ACHN (cell line): ENCODE results near the gene TBC1D10B.
A peak's percentile ranks its signal among the peaks of the same experiment; 100 is the strongest.

ENCODE experiments used
- DNase-seq: peaks from one replicate; pipeline ENCODE4 v3.0.0-alpha.2; 2015
- in situ Hi-C: cut with HindIII; loops from 2 replicates; pipeline ENCODE4 v1.10.0; 2017; ENCODE audit warnings: low sequenced_read_pairs, low pct_ligation_motif_present, low pct_unique_long_range_greater_than_20kb

TBC1D10B gene

GRCh38 chr16:30358577-30358936, 11.7 kb downstream of the TBC1D10B start:
- in situ Hi-C loops = no loop called here
- DNase-seq = no peak

- no peak for DNase-seq
- in situ Hi-C loops = no loop called here
Observed at GRCh38 chr16:30357715-30358576, 12.3 kb downstream of the TBC1D10B start.

GRCh38 chr16:30357085-30357714, 13.1 kb downstream of the TBC1D10B start:
- no peak for DNase-seq
- in situ Hi-C loops = no loop called here

DNA sequence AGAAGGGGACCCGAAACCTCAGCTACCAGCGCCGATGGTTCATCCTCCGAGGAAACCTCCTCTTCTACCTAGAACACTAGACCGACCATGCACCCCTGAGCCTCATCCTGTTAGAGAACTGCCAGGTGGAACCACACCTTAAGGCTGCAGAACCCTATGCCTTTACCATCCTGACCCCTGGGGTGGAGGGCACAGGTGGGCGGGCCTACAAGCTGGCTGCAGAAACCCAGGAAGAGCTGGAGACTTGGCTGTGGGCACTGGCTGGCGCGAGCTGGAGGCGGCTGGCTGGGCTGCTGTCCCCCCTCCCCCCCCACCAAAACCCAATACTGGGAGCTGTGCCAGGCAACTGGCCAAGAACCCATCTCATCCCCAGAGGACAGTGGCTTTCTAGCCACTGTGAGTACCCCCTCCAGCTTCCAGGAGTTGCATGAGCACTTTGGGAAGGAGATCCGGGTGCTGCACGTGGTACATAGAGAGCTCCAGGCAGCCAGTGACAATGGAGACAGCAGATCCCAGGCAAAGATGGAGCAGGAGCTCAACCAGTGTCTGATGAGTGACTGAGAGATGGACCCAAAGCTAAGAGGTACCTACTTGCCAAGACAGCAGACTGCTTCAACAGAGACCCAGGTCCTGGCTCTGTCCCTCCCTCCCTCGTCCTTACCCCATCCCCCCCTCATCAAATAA, 13.8 kb downstream of the TBC1D10B start:
- in situ Hi-C loops = no loop called here
- no peak for DNase-seq

DNA sequence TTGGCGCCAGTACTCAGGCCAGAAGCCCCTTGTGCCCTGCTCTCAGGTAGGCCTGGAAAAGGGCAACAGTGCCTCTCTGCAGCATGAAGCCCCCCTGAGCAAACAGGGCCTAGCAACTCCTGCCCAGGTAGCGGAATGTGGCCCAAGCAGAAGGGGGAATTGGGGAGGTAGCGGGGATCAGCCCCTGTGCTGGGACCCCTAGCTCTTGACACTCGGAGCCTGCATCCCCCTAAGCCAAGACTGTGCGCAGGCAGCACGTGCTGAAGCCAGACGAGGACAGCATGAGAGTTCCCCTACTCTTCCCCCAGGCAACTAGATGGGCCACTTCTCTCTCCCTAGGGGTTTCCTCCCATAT, 14.4 kb downstream of the TBC1D10B start:
- DNase-seq = no peak
- in situ Hi-C loops = no loop called here

DNA sequence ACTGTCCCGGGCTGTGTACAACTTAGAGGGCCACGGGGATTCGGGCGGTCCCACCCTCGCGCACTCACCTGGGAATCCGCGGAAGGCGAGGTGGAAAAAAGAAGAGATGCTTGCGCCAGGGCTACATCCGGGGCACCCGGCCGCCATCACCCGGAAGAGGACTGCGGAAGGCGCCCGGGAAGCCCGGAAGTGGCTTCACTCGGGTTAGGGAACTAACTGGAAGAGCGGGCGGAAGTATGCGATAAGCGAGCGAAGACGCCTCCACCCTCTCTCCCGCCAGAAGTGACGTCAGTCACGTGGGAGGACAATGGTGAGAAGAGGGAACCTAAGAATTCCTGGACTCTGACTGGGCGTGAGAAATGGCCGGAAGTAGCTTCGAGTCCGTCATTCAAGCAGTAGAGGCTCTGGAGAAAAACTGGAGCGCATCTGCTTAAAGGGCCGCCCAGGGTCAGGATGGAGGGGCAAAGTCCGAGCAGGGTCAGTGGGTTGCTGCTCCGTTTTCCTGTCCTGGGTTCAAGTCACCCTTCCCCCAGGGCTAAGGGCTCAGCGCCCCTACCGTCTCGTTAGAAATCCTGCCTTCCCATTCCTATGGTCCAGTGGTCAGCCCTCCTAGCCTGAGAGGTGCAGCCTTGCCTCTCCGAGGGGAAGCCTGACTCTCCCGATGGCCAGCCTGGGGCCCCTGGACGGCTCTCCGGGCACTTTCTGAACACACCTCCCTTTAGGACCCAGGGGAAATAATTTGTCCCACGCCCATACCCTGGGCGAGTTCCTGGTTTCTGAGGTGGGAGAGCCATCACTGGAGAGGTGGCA, 14.9 kb downstream of the TBC1D10B start, which contains the start of gene CD2BP2:
Gene CD2BP2, minus strand, starts transcription at position 165 of the 810 bp plus-strand sequence. CDS start 627 bp downstream, outside the sequence.
- in situ Hi-C loops = no loop called here
- DNase-seq = peak; percentile 100

GRCh38 chr16:30354423-30355143, 15.7 kb downstream of the TBC1D10B start:
- in situ Hi-C loops = no loop called here
- DNase-seq = no peak

- in situ Hi-C loops = no loop called here
Observed at GRCh38 chr16:30353438-30354129, 16.7 kb downstream of the TBC1D10B start.

DNA sequence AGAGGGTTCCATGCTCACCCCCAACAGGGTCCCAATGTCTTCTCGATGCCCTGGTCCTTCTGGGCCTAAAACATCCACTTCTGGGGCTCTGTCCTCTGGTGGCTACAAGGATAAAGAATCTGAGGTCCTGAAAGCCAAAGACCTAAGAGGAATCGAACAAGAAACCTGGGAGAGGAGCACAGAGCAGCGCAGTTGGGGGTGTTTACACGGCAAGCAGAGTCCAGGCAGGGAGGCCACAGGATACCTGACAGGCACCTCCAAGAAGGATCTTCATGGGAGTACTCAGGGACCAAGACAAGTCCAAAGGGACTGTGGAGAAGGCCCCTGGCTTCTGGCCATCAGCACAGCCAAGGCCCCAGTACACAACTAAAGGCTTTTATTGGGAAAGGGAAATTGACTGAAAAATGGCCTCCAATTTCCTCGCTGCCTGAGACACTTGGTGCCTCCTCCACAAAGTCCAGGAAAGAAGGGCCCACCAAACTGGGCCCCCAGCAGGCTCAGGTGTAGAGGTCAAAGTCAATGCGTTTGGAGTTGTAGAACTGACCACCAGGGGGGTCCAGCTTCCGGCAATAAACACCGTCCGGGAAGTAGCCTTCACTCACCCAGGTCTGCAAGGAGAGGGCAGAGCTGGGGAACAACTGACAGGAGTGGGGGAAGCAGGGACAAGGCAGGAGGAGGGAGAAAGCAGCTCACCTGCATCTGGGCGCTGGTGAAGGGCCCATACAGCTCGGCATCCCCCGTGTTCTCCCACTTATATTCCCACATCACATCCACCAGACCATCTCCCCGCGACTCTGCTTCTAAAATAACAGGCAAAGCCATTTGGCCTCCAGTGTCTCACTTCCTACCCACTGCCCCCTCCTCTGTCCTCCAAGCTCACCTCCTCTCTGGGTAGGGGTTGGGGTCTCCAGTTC, 17.5 kb downstream of the TBC1D10B start:
- no peak for DNase-seq
- in situ Hi-C loops = no loop called here

More at GRCh38 chr16:30353438-30354129, 16.7 kb downstream of the TBC1D10B start:
- no peak for DNase-seq

- in situ Hi-C loops = no loop called here
- peak; percentile 96 for DNase-seq
Observed at GRCh38 chr16:30351586-30352419, 18.5 kb downstream of the TBC1D10B start.

DNA sequence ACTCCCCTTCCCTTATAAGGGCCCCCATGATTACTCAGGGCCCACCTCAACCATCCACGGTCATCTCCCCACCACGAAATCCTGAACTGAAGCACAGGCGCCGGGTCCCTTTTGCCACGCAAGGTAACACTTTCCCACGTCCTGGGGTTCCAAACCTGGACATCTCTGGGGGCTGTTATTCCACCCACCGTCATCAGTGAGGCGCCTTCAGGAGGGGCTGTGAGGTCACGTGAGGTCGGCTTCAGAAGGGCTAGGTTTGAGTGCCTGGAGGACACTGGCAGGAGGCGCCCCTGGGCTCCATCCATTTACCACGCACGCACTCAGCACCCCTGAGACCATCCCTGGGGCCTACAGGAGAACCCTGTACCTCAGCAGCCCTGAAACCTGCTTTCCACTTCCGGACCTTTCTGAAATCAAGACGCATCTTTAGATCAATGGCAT, 19.3 kb downstream of the TBC1D10B start:
- in situ Hi-C loops = no loop called here
- DNase-seq = no peak

GRCh38 chr16:30350134-30350871, 20.0 kb downstream of the TBC1D10B start:
- in situ Hi-C loops = no loop called here
- DNase-seq = no peak

DNA sequence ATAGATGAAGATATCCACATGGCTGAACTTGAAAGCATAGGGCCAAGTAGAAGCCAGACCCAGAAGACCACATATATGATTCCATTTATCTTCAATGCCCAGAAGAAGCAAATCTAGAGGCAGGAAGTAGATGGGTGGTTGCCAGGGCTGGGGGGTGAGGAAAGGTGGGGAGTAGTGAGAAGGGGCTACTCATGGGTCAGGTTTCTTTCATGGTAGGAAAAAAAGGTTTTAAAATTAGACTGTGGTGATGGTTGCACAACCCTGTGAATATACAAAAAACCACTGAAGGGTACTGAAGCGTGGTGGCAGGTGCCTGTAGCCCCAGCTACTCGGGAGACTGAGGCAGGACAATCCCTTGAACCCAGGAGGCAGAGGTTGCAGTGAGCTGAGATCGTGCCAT, 20.6 kb downstream of the TBC1D10B start:
- DNase-seq = no peak
- in situ Hi-C loops = no loop called here

GRCh38 chr16:30348929-30349328, 21.4 kb downstream of the TBC1D10B start:
- no peak for DNase-seq
- in situ Hi-C loops = no loop called here

- no peak for DNase-seq
- in situ Hi-C loops = no loop called here
Observed at GRCh38 chr16:30348113-30348512, 22.2 kb downstream of the TBC1D10B start.
